Measurements from ENCODE around the gene MYO18A. TPM values are rescaled to one million over a fixed set of nuclear protein-coding genes. Genes with fewer than 3 reads are reported as not detected.

The MYO18A gene
- total RNA-seq, 2 donors from 2014 or later, result 106 to 332 TPM

DNA sequence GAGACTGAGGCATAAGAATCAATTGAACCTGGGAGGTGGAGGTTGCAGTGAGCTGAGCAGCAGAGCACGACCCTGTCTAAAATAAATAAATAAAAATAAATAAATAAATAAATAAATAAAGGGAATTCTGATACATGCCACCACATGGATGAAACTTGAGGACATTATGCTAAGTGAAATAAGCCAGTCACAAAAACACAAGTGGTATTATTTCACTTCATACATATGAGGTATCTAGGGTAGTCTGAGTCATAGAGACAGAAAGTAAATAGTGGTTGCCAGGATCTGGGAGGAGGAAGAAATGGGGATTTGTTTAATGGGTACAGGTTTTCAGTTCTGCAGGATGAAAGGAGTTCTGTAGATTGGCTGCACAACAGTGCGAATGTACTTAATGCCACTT is 120.9 kb downstream of the MYO18A start:
- Histone ChIP-seq H3K27ac (no peak overlapping the region), H3K9me3 (no peaks in the 10 kb centered on the region), H3K4me3 (no peak overlapping the region), H3K36me3 (no peaks in the 10 kb centered on the region), H3K4me1 (ENCODE audit: control insufficient read depth in 1 of 2, low read depth in 2 of 2) (peaks cover 0 to 4% of the 10 kb centered on the region in 2 donors), H3K27me3 (replicated peaks; ENCODE audit: insufficient read depth) (no peaks in the 10 kb centered on the region)
- ATAC-seq (ENCODE audit: insufficient number of reproducible peaks, low FRiP score, low read depth) (no peak), DNase-seq (ENCODE audit: low spot score) (no peak)
- TF ChIP-seq, protein P1, sequence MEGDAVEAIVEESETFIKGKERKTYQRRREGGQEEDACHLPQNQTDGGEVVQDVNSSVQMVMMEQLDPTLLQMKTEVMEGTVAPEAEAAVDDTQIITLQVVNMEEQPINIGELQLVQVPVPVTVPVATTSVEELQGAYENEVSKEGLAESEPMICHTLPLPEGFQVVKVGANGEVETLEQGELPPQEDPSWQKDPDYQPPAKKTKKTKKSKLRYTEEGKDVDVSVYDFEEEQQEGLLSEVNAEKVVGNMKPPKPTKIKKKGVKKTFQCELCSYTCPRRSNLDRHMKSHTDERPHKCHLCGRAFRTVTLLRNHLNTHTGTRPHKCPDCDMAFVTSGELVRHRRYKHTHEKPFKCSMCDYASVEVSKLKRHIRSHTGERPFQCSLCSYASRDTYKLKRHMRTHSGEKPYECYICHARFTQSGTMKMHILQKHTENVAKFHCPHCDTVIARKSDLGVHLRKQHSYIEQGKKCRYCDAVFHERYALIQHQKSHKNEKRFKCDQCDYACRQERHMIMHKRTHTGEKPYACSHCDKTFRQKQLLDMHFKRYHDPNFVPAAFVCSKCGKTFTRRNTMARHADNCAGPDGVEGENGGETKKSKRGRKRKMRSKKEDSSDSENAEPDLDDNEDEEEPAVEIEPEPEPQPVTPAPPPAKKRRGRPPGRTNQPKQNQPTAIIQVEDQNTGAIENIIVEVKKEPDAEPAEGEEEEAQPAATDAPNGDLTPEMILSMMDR (IDR thresholded peaks at IDR 0.05), result no peak

DNA sequence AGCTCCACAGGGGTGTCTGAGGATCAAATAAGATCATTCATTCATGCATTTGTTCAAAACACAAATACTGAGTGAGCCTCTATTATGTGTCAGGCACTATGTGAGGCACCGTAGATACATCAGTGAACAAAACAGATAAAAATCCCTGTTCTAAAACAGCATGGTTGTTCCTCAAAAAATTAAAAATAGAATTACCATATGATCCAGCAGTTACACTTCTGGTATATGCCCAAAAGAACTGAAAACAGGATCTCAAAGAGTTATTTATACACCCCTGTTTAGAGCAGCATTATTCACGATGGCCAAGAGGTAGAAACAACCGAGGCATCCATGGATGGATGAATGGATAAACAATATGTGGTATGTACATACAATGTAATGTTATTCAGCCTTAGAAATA is 121.8 kb downstream of the MYO18A start:
- ATAC-seq (ENCODE audit: insufficient number of reproducible peaks, low FRiP score, low read depth) (no peak), DNase-seq (ENCODE audit: low spot score) (no peak)
- TF ChIP-seq, protein P1 (IDR thresholded peaks at IDR 0.05), result no peak
- H3K4me1 ChIP-seq (ENCODE audit: control insufficient read depth in 1 of 2, low read depth in 2 of 2), result peaks cover 0 to 4% of the 10 kb centered on the region in 2 donors
- no peaks in the 10 kb centered on the region for H3K36me3 ChIP-seq
- H3K27ac ChIP-seq, result no peak overlapping the region
- no peaks in the 10 kb centered on the region for H3K27me3 ChIP-seq (replicated peaks; ENCODE audit: insufficient read depth)
- no peak overlapping the region for H3K4me3 ChIP-seq
- H3K9me3 ChIP-seq, result no peaks in the 10 kb centered on the region

DNA sequence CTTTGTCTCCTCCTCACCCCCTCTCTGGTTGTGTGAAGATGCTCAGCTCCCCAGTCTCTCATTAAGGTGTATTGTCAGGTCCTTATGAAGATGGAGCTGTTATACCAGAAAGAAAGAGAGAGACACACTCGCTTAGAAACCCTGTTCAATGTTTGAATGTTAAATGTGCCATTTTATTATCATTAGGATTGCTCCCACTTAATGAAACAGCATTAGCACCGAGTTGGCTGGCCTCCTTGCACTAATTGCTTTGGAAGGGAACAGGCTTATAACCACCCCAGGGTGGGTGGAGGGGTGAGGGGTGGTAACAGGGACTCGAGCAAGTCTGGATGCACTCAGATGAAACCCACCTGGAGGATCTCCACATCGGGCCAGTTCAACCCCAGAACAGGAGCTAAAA is 122.8 kb downstream of the MYO18A start:
- Histone ChIP-seq H3K27me3 (replicated peaks; ENCODE audit: insufficient read depth) (no peaks in the 10 kb centered on the region), H3K9me3 (no peaks in the 10 kb centered on the region), H3K36me3 (no peaks in the 10 kb centered on the region), H3K27ac (no peak overlapping the region), H3K4me1 (ENCODE audit: control insufficient read depth in 1 of 2, low read depth in 2 of 2) (peaks cover 0 to 4% of the 10 kb centered on the region in 2 donors), H3K4me3 (no peak overlapping the region)
- DNase-seq (ENCODE audit: low spot score) (no peak), ATAC-seq (ENCODE audit: insufficient number of reproducible peaks, low FRiP score, low read depth) (no peak)
- TF ChIP-seq, protein P1 (IDR thresholded peaks at IDR 0.05), result no peak

DNA sequence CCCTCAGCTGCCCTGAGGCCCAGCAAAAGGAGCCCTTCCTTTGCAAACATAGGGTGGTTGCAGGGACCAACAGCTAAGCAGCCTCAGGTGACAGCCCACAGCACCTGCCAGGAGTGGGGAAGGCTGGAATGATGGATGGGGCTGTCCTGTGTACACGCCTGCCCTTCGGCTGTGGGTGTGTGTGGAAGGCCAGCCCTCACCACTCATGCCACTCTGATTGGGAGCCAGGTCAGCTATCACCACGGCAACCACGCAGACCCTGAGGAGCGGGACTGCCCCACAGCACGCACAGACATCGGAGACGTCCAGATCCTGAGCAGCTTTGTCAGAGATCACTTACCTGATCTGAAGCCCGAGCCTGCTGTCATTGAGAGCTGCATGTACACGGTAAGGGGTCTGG is 125.4 kb downstream of the MYO18A start:
- DNase-seq (ENCODE audit: low spot score) (no peak), ATAC-seq (ENCODE audit: insufficient number of reproducible peaks, low FRiP score, low read depth) (no peak)
- Histone ChIP-seq H3K4me3 (no peak overlapping the region), H3K9me3 (no peaks in the 10 kb centered on the region), H3K27ac (no peak overlapping the region), H3K36me3 (no peaks in the 10 kb centered on the region), H3K4me1 (ENCODE audit: control insufficient read depth in 1 of 2, low read depth in 2 of 2) (no peaks in the 10 kb centered on the region), H3K27me3 (replicated peaks; ENCODE audit: insufficient read depth) (no peaks in the 10 kb centered on the region)
- TF ChIP-seq, protein P1 (IDR thresholded peaks at IDR 0.05), result no peak

DNA sequence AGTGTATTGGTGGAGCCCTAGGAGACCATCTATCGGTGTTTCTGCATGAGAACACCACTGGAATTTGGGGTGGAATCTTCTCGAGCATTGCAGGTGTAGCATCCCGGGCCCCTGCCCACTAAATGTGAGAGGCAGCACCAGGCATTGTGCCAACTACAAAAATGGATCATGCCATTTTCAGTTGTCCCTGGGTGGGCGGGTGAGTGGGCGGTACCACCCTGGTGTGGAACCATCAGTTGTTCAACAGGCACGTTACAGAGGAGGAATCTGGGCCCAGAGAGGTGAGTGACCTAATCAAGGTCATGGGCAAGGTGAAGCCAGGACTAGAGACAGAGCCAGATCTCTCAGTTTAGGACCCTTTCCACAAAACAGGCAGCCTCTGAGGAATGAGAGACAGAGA is 128.5 kb downstream of the MYO18A start:
- H3K4me1 ChIP-seq (ENCODE audit: control insufficient read depth in 1 of 2, low read depth in 2 of 2), result no peaks in the 10 kb centered on the region
- H3K4me3 ChIP-seq, result no peak overlapping the region
- no peaks in the 10 kb centered on the region for H3K9me3 ChIP-seq
- no peaks in the 10 kb centered on the region for H3K27me3 ChIP-seq (replicated peaks; ENCODE audit: insufficient read depth)
- no peak for DNase-seq (ENCODE audit: low spot score)
- H3K36me3 ChIP-seq, result no peaks in the 10 kb centered on the region
- TF ChIP-seq, protein P1 (IDR thresholded peaks at IDR 0.05), result no peak
- no peak for ATAC-seq (ENCODE audit: insufficient number of reproducible peaks, low FRiP score, low read depth)
- no peak overlapping the region for H3K27ac ChIP-seq

Measured in thoracic aorta (tissue), 2 donors.